SU-DHL-6 (cell line): ENCODE results near the gene HLA-C.

ENCODE experiments used
- H2AFZ ChIP-seq: fragments of 200-600 bp; sonication (generic); 2 replicates; pipeline ENCODE4 v1.6.1; 2014; ENCODE audit warnings: low read depth, mild to moderate bottlenecking, moderate library complexity, mixed read lengths, antibody characterized with exemption, low read length; ENCODE audit not compliant: severe bottlenecking
- H3F3A ChIP-seq: fragments of 200-600 bp; shearing (Covaris generic); 2 replicates; pipeline ENCODE4 v1.6.0; 2016; ENCODE audit warnings: antibody characterized with exemption, mild to moderate bottlenecking; ENCODE audit not compliant: insufficient read depth
- H3K27ac ChIP-seq: fragments of 200-600 bp; sonication (generic); 2 replicates; pipeline ENCODE4 v1.5.1; 2016; ENCODE audit warnings: low read depth, mild to moderate bottlenecking, low read length, moderate library complexity, mixed read lengths
- H3K27me3 ChIP-seq: fragments of 200-600 bp; sonication (generic), shearing (Covaris generic); 2 replicates; pipeline ENCODE4 v1.6.0; 2014; ENCODE audit warnings: mild to moderate bottlenecking, low read length
- H3K36me3 ChIP-seq: fragments of 200-600 bp; sonication (generic); 2 replicates; pipeline ENCODE4 v1.6.1; 2014; ENCODE audit warnings: mild to moderate bottlenecking, low read length, mixed read lengths
- H3K4me2 ChIP-seq: fragments of 300-600, 200-600 bp; shearing (Covaris generic), sonication (generic); 2 replicates; pipeline ENCODE4 v1.6.0; 2014; ENCODE audit warnings: low read length, low read depth, mild to moderate bottlenecking; ENCODE audit not compliant: poor library complexity, severe bottlenecking
- H3K4me3 ChIP-seq: fragments of 200-600 bp; sonication (generic); 2 replicates; pipeline ENCODE4 v1.5.1; 2014; ENCODE audit warnings: antibody characterized with exemption, low read length, mild to moderate bottlenecking, mixed read lengths; ENCODE audit not compliant: insufficient read depth, poor library complexity, severe bottlenecking
- H3K79me2 ChIP-seq: fragments of 200-600 bp; sonication (generic); 2 replicates; pipeline ENCODE4 v1.6.1; 2014; ENCODE audit warnings: mild to moderate bottlenecking, low read length, moderate library complexity; ENCODE audit not compliant: insufficient read depth
- H3K9ac ChIP-seq: fragments of 200-600 bp; sonication (generic); 2 replicates; pipeline ENCODE4 v1.7.0; 2014; ENCODE audit warnings: mild to moderate bottlenecking, low read length
- H3K9me2 ChIP-seq: fragments of 200-600 bp; sonication (generic); replicated peaks from 2 replicates; pipeline ENCODE4 v1.6.1; 2014; ENCODE audit warnings: low read length; ENCODE audit not compliant: insufficient read depth
- H3K9me3 ChIP-seq: fragments of 200-600 bp; sonication (generic); 2 replicates; pipeline ENCODE4 v1.6.1; 2014; ENCODE audit warnings: low read length, mixed read lengths; ENCODE audit not compliant: insufficient read depth
- H4K20me1 ChIP-seq: fragments of 200-600 bp; sonication (generic); 2 replicates; pipeline ENCODE4 v1.6.1; 2014; ENCODE audit warnings: low read depth, mild to moderate bottlenecking, antibody characterized with exemption, low read length, moderate library complexity, mixed read lengths
- EZH2phosphoT487 ChIP-seq: fragments of 200-600 bp; sonication (generic), shearing (Covaris generic); conservative IDR thresholded peaks from 2 replicates; pipeline ENCODE4 v1.6.1; 2018; ENCODE audit warnings: mild to moderate bottlenecking, antibody characterized with exemption, low read length, moderate library complexity, mixed read lengths
- TF ChIP-seq, protein P1 (sequence below): fragments of 200-600 bp; sonication (generic); IDR thresholded peaks from one replicate; pipeline ENCODE4 v1.5.1; 2017; ENCODE audit warnings: antibody characterized with exemption, mild to moderate bottlenecking, low read length, moderate library complexity; ENCODE audit not compliant: insufficient read depth, poor library complexity, severe bottlenecking

The HLA-C gene

DNA sequence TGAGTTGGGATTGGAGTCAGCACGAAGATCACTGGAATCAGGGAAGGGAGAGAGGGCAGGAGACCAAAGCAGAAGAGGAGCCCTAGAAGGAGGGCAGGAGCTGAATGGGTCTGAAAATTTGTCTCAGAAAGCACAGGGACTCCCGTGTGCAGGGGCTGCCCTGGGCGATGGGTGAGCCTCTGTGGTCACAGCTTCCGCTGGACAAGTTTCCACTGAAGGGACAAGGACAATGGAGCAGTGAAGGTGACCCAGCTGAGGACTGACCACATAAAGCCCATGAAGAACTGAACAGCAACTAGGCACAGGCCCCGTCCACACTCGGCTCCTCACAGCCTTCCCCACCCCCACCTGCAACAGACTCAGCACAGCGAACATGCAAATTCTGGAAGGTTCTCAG lies 3.5 kb downstream of the HLA-C start:
- Histone ChIP-seq H3K27me3 (no peaks in the 10 kb centered on the region), H3F3A (no peaks in the 10 kb centered on the region), H3K4me2 (no peak overlapping the region), H3K27ac (no peak overlapping the region), H3K36me3 (no peaks in the 10 kb centered on the region), H4K20me1 (no peaks in the 10 kb centered on the region), H2AFZ (no peak overlapping the region), H3K9me2 (no peaks in the 10 kb centered on the region), H3K9ac (no peak overlapping the region), H3K9me3 (no peaks in the 10 kb centered on the region), H3K79me2 (no peaks in the 10 kb centered on the region), H3K4me3 (no peak overlapping the region)
- TF ChIP-seq, protein P1, sequence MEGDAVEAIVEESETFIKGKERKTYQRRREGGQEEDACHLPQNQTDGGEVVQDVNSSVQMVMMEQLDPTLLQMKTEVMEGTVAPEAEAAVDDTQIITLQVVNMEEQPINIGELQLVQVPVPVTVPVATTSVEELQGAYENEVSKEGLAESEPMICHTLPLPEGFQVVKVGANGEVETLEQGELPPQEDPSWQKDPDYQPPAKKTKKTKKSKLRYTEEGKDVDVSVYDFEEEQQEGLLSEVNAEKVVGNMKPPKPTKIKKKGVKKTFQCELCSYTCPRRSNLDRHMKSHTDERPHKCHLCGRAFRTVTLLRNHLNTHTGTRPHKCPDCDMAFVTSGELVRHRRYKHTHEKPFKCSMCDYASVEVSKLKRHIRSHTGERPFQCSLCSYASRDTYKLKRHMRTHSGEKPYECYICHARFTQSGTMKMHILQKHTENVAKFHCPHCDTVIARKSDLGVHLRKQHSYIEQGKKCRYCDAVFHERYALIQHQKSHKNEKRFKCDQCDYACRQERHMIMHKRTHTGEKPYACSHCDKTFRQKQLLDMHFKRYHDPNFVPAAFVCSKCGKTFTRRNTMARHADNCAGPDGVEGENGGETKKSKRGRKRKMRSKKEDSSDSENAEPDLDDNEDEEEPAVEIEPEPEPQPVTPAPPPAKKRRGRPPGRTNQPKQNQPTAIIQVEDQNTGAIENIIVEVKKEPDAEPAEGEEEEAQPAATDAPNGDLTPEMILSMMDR = no peak
- no peak for TF ChIP-seq EZH2phosphoT487

DNA sequence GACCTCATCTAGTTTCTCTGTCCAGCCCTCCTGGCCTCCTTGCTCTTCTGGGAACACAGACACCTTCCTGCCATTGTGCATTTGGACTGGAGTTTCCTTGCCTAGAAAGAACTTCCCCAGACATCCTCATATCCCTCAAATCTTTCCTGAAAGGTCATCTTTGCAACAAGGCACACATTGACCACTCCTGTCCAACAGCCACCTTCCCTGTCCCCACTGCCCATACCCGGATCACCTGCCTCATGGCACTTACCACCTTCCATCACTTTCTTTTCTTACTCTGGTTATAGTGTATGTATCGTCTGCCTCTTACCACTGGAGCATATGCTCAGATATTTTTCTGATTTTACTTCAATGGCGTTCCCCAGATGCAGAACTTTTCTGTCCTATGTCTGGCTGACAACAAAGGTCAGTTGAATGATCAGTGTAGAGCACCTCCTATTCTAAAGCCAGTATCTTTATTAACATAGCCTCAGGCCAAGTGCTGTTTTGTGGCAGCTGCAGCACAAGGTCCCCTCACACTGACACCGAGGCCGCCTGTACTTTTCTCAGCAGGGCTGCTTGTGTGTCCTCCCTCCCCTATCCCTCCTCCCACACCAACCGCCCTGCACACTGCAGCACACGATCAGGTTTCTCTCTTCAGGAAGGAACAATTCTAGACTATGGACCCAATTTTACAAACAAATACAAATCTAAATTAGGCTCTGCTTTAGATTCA lies 4.1 kb downstream of the HLA-C start:
- H3K27me3 ChIP-seq = no peaks in the 10 kb centered on the region
- TF ChIP-seq, protein P1 = no peak
- TF ChIP-seq EZH2phosphoT487 = no peak
- H3F3A ChIP-seq = no peaks in the 10 kb centered on the region

DNA sequence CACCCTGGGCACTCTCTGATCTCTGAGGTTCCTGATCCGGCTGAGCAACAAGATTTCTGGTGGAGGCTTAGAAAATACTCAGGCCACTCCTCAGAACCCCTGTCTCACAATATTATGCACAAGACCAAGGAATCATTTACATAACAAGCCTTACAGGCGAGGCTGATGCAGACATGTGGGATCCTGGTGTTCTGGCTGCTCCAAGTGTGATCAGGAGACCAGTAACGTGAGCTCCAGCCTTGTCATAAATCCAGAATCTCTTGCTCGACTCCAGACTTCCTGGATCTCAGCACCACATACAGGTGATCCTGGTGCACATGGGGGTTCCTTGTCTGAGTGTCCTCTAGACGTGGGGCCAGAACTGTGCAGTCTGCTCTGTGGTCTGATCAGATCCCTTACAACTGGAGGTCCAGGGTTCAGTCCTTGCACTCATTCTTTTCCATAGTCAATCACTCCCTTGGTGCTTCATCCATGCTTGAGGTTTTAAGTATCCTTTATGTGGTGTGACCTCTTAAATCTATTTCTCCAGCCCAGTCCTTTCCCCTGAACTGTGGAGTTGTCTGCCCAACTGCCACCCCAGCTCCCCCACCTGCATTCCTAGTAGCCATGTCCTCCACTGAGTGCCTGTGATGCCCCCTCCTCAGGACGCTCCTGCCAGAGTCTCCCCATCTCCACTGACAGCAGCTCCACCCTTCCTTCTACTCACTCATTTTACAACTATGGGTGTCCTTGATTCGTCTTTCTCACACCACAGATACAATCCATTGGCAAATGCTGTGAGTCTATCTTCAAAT lies 5.1 kb downstream of the HLA-C start:
- Histone ChIP-seq H3K36me3 (no peaks in the 10 kb centered on the region), H3K79me2 (no peaks in the 10 kb centered on the region), H3K4me3 (no peak overlapping the region), H2AFZ (no peak overlapping the region), H3F3A (no peaks in the 10 kb centered on the region), H3K27me3 (peaks cover 3% of the 10 kb centered on the region; the same call in 1 of the 2 replicates), H3K9ac (no peak overlapping the region), H4K20me1 (no peaks in the 10 kb centered on the region), H3K9me3 (peaks cover 8% of the 10 kb centered on the region; the same call in 1 of the 2 replicates), H3K4me2 (no peak overlapping the region), H3K9me2 (no peaks in the 10 kb centered on the region), H3K27ac (no peak overlapping the region)
- no peak for TF ChIP-seq EZH2phosphoT487
- TF ChIP-seq, protein P1 = no peak

More for the DNA sequence above, 4.1 kb downstream of the HLA-C start:
- Histone ChIP-seq H3K9me2 (no peaks in the 10 kb centered on the region), H3K36me3 (no peaks in the 10 kb centered on the region), H3K4me3 (no peak overlapping the region), H4K20me1 (no peaks in the 10 kb centered on the region), H3K4me2 (no peak overlapping the region), H3K9me3 (peaks cover 4% of the 10 kb centered on the region; the same call in 1 of the 2 replicates), H3K9ac (no peak overlapping the region), H2AFZ (no peak overlapping the region), H3K27ac (no peak overlapping the region), H3K79me2 (no peaks in the 10 kb centered on the region)
